Hepatocyte (in vitro differentiated cells): ENCODE data around the gene EFCAB3. TPM values are rescaled to one million over a fixed set of nuclear protein-coding genes. Genes with fewer than 3 reads are reported as not detected.
"Not testable (repeated sequence)": the region's sequence is repeated elsewhere in the genome, so short reads cannot be mapped to it uniquely, and the experiment has no call there.

Experiments used
- DNase-seq: peaks from one replicate; pipeline ENCODE4 v3.0.0-alpha.2; 2016; ENCODE audit warnings: low spot score
- H2AFZ ChIP-seq: fragments of 200-600 bp; sonication (generic); 2 replicates; pipeline ENCODE4 v1.6.0; 2016; ENCODE audit warnings: antibody characterized with exemption, mild to moderate bottlenecking
- H3K27ac ChIP-seq: fragments of 200-600 bp; sonication (generic); 2 replicates; pipeline ENCODE4 v1.5.1; 2016; ENCODE audit warnings: mild to moderate bottlenecking
- H3K27me3 ChIP-seq: fragments of 200-600 bp; sonication (generic); 2 replicates; pipeline ENCODE4 v1.6.1; 2016
- H3K36me3 ChIP-seq: fragments of 200-600 bp; sonication (generic); replicated peaks from 2 replicates; pipeline ENCODE4 v1.5.1; 2016; ENCODE audit warnings: low read depth; ENCODE audit not compliant: insufficient read depth
- H3K4me1 ChIP-seq: fragments of 200-600 bp; sonication (generic); 2 replicates; pipeline ENCODE4 v1.5.1; 2016; ENCODE audit warnings: mild to moderate bottlenecking, moderate library complexity; ENCODE audit not compliant: insufficient read depth
- H3K4me2 ChIP-seq: fragments of 200-600 bp; sonication (generic); 2 replicates; pipeline ENCODE4 v1.6.0; 2016
- H3K4me3 ChIP-seq: fragments of 200-600 bp; sonication (generic); 2 replicates; pipeline ENCODE4 v1.5.1; 2016; ENCODE audit warnings: mild to moderate bottlenecking
- H3K79me2 ChIP-seq: fragments of 200-600 bp; sonication (generic); 2 replicates; pipeline ENCODE4 v1.6.0; 2017; ENCODE audit warnings: mild to moderate bottlenecking
- H3K9me2 ChIP-seq: fragments of 200-600 bp; sonication (generic); replicated peaks from 2 replicates; pipeline ENCODE4 v1.6.0; 2017; ENCODE audit warnings: mild to moderate bottlenecking; ENCODE audit not compliant: insufficient read depth
- H3K9me3 ChIP-seq: fragments of 200-600 bp; sonication (generic); 2 replicates; pipeline ENCODE4 v1.5.1; 2016; ENCODE audit warnings: low read depth, mild to moderate bottlenecking
- H4K20me1 ChIP-seq: fragments of 200-600 bp; sonication (generic); 2 replicates; pipeline ENCODE4 v1.6.0; 2016; ENCODE audit warnings: mild to moderate bottlenecking; ENCODE audit not compliant: insufficient read depth, poor library complexity, severe bottlenecking
- EZH2 ChIP-seq: fragments of 200-600 bp; sonication (generic); IDR thresholded peaks from 2 replicates; pipeline ENCODE4 v1.6.1; 2016; ENCODE audit warnings: antibody characterized with exemption, mild to moderate bottlenecking, borderline replicate concordance
- EZH2phosphoT487 ChIP-seq: fragments of 200-600 bp; sonication (generic); IDR thresholded peaks from one replicate; pipeline ENCODE4 v1.6.1; 2018; ENCODE audit warnings: antibody characterized with exemption, mild to moderate bottlenecking, low read depth, moderate library complexity; ENCODE audit not compliant: unreplicated experiment, severe bottlenecking
- WGBS: methylation state at CpG from one replicate; pipeline ENCODE4 v1.1.6; 2016; ENCODE audit warnings: low lambda C conversion rate; ENCODE audit errors: missing lambda C conversion rate; 5-methylcytosine and 5-hydroxymethylcytosine counted together
- polyA plus RNA-seq: library from polyadenylated mRNA; unstranded; fragments of >200 nt; fragmentation: Nextera tagmentation; extraction: Ambion mirVana; gene quantifications from 2 replicates; pipeline ENCODE4 v1.2.1, GENCODE V29; 2016
- small RNA-seq: library from RNA; depleted of rRNA; stranded (forward); fragments of <200 nt; gene quantifications from one replicate; pipeline ENCODE3, GENCODE V24; 2014
- total RNA-seq: library from RNA; depleted of rRNA; stranded (reverse); fragments of >200 nt; gene quantifications from 2 replicates; pipeline ENCODE4 v1.2.3, GENCODE V29; 2014
- TF ChIP-seq, protein P1 (sequence below): fragments of 200-600 bp; sonication (generic); IDR thresholded peaks from 2 replicates; pipeline ENCODE4 v1.5.1; 2016; ENCODE audit warnings: antibody characterized with exemption, mild to moderate bottlenecking; ENCODE audit not compliant: poor library complexity

EFCAB3 gene
- total and polyA plus RNA-seq, 2 experiments from 2014 or later: not detected

DNA sequence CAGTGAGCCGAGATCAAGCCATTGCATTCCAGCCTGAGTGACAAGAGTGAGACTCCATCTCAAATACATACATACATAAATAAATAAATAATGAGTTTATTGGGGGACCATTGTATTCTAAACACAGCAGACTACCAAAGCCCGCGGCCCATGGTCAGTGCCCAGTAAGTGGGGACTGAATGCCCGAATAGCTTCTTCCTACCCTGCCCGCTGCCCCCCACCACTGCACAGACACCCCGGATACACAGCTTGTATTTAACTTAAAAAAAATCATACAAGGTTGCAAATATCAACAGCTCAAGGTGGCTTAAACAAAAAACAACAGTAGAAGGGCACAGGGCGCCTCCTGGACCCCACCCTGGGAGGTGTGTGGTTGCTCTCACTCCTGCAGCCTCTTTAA is 75.7 kb downstream of the EFCAB3 start:
- no peaks in the 10 kb centered on the region for H3K9me3 ChIP-seq
- no peak for DNase-seq
- H3K4me3 ChIP-seq: no peak overlapping the region
- no peaks in the 10 kb centered on the region for H3K4me1 ChIP-seq
- no peaks in the 10 kb centered on the region for H3K27me3 ChIP-seq
- TF ChIP-seq, protein P1, sequence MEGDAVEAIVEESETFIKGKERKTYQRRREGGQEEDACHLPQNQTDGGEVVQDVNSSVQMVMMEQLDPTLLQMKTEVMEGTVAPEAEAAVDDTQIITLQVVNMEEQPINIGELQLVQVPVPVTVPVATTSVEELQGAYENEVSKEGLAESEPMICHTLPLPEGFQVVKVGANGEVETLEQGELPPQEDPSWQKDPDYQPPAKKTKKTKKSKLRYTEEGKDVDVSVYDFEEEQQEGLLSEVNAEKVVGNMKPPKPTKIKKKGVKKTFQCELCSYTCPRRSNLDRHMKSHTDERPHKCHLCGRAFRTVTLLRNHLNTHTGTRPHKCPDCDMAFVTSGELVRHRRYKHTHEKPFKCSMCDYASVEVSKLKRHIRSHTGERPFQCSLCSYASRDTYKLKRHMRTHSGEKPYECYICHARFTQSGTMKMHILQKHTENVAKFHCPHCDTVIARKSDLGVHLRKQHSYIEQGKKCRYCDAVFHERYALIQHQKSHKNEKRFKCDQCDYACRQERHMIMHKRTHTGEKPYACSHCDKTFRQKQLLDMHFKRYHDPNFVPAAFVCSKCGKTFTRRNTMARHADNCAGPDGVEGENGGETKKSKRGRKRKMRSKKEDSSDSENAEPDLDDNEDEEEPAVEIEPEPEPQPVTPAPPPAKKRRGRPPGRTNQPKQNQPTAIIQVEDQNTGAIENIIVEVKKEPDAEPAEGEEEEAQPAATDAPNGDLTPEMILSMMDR: no peak
- TF ChIP-seq EZH2phosphoT487 (no peak), EZH2 (no peak)
- no peaks in the 10 kb centered on the region for H3K9me2 ChIP-seq
- 94% methylated on average over 7 of the region's 7 CpGs for WGBS
- H3K27ac ChIP-seq: no peak overlapping the region
- H3K79me2 ChIP-seq: no peaks in the 10 kb centered on the region
- no peaks in the 10 kb centered on the region for H4K20me1 ChIP-seq
- no peak overlapping the region for H2AFZ ChIP-seq
- H3K36me3 ChIP-seq: no peaks in the 10 kb centered on the region
- H3K4me2 ChIP-seq: no peak overlapping the region

DNA sequence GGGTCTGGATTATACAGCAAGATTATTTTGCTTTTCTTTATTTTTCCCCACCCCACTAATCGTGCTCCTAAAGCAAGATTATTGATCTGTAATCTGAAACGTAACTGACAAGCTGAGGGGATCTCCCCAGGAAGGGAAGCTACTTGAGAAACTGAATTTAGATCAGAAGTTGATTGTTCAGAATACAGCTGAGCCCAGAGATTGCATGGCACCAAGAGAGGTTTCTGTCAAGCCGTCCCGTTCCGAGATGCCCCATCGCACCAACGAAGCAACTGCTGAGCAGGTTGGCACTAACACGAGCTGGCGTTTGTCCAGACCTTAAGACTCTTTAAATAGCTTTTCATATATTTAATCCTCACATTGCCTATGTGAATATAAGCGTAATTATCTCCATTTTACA is 78.1 kb downstream of the EFCAB3 start:
- not testable (repeated sequence) for H3K4me1 ChIP-seq, H3K36me3 ChIP-seq, H3K9me2 ChIP-seq, H3K9me3 ChIP-seq, H3K27me3 ChIP-seq, H3K27ac ChIP-seq, DNase-seq, H2AFZ ChIP-seq, H3K4me2 ChIP-seq, H3K4me3 ChIP-seq, H4K20me1 ChIP-seq, H3K79me2 ChIP-seq
- 88% methylated on average over 10 of the region's 10 CpGs for WGBS

DNA sequence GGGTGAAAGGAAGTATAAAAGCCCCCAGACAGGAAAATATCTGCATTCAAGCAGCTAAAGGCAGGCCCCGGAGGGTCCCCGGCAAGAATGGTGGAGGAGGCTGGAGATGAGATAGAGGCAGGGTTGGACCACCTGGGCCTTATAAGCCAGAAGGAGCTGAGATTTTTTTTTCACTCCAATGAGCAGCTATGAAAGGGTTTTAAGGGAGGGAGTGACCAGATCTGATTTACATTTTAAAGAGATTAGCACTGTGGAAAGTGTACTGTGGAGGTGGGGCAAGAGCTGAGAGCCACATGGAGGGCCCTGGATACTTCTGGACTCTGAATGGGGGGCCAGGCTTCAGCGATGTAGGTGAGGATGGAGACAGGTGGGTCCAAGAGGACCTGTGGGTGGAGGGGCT is 84.1 kb downstream of the EFCAB3 start:
- not testable (repeated sequence) for H3K9me2 ChIP-seq, H3K4me2 ChIP-seq, DNase-seq, H3K4me3 ChIP-seq, H3K4me1 ChIP-seq, H4K20me1 ChIP-seq, H3K36me3 ChIP-seq, H3K27ac ChIP-seq, H3K27me3 ChIP-seq, H2AFZ ChIP-seq, H3K79me2 ChIP-seq, H3K9me3 ChIP-seq
- WGBS: 90% methylated on average over 3 of the region's 3 CpGs

DNA sequence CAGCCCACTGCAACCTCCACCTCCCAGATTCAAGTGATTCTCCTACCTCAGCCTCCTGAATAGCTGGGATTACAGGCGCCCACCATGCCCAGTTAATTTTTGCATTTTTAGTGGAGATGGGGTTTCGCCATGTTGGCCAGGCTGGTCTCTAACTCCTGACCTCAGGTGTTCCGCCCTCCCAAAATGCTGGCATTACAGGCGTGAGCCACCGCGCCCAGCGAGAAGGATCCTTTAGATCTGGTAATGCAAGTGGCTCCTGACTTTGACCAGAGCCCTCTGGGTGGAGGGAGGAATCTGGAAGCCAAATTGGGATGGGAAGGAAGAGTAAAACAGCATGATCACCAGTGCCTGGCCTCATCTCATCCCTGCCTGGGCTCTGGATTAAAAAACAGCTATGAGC is 84.9 kb downstream of the EFCAB3 start:
- H3K4me3 ChIP-seq, H2AFZ ChIP-seq, H3K9me2 ChIP-seq, H3K4me2 ChIP-seq, H3K36me3 ChIP-seq, H3K27ac ChIP-seq, H3K4me1 ChIP-seq, H3K27me3 ChIP-seq, DNase-seq, H3K9me3 ChIP-seq, H4K20me1 ChIP-seq, H3K79me2 ChIP-seq: not testable (repeated sequence)
- WGBS: 96% methylated on average over 7 of the region's 7 CpGs

Small RNA genes within 50 kb of the gene (small RNA-seq; reads per million reads assigned to genes)
- gene RNU7-52P: not detected

Other genes starting within 250 kb of the EFCAB3 start
- 13.1 and 18.1 TPM in 2 replicates for gene METTL2A, start 43.3 kb downstream of the EFCAB3 start, total RNA-seq
- 8.8 and 13.6 TPM in 2 replicates for gene METTL2A, start 43.3 kb downstream of the EFCAB3 start, polyA plus RNA-seq
- 32.5 and 44.7 TPM in 2 replicates for gene TLK2, start 98.3 kb downstream of the EFCAB3 start, total RNA-seq
- gene TLK2, start 98.3 kb downstream of the EFCAB3 start, polyA plus RNA-seq: 19.4 and 22.7 TPM in 2 replicates
- gene MRC2, start 247.1 kb downstream of the EFCAB3 start, total RNA-seq: 58.4 and 104 TPM in 2 replicates
- gene MRC2, start 247.1 kb downstream of the EFCAB3 start, polyA plus RNA-seq: 121 and 123 TPM in 2 replicates